DMS79 treated with DMSO at 0.1 percent for 48 hours (cell line): ENCODE data around the gene C10orf105.

Experiments used
- DNase-seq: peaks from one replicate; lab custom pipeline; 2025; lab: John Stamatoyannopoulos, UW

C10orf105 gene

DNA sequence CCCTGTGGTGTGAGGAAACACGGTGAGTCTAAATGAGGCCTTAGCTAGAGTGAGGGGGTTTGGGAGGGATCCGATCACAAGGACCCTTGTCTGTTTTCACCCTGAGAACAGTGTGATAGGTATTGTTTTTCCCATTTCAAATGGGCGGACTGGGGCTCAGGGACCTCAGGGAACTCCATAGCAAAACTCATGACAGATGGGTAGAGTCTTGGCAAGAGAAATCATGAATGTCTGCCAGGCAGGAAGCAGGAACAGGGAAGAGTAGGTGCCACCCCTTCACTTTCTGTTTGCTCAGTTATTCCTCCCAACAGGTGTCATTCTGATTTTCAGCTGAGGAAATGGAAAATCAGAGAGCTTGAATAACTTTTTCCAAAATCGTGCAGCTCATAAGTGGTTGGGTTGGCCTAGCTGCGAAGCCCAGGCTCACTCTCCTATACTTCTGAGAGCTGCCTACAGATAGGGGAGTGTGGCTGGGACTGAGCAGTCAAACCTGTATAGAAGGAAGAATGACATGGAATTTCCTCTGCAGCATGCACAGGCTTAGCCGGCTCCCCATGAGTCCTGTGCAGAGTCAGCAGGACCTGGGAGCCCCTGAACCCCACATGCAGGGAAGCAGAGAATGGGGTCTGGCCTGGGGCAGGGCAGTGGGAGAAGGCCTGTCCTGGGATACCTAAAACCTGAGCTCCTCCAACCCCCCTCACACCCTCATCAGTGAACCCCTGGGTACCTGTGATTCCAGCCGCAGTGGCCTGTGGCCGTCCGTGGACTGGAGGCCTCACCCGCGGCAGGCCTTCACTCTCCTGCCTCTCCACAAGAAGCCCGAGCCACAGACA is 17.6 kb upstream of the C10orf105 start:
- DNase-seq, result no peak

DNA sequence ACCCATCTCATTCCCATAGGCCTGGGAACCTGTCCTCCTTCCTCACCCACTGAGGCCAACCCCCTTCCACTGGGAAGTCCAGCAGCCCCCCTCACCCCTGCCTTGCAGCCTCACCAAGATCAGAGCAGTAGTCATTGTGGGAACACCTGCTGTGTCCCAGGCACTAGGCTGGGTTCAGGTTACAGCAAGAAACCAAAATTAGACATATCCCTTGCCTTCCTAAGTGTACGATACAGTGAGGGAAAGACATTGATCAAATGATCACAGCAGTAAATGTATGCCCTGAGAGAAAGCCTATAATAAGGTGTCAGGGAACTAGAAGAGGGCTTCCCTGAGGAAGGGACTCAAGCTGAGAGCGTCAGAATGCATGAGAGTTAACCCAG is 17.0 kb upstream of the C10orf105 start:
- peak; percentile 1 for DNase-seq

DNA sequence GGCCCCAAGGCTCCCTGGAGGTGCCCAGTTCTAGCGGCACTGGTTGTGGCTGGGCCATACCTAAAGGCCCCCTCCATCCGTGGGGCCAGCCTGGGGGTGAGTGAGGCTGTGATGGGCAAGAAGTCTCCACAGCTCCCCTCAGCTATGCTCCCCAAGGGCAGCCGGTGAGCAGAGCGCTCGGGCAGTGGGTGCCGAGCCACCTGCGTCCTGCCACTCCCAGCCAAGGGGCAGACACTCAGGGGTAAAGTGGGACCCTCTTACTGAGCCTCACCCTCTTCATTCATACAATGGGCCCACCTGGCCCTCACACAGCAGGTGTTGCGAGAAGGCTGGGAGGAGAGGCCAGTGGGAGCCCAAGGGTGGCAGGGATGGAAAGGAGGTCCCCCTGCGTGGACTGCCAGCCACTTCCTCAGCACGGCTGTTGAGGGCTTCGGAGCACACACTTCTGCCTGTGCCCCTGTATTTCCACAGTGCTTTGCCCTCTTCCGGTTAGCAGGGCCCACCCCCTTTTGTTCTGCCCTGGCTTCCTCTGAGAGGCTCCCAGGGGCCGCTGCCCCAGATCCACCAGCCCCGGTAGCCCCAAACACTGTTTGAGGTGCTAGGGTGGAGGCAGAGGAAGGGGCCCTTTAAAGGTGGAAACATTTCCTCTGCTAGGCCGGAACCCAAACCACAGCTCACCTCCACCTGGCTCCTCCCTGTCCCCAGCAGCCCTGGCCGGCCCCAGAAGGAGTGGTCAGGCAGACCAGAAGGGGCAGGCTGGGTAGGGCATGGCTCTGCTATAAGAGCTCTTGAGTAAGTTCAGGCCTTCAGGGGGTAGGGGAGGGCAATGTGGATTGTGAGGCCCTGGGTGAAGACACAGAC is 16.4 kb upstream of the C10orf105 start:
- DNase-seq, result no peak

DNA sequence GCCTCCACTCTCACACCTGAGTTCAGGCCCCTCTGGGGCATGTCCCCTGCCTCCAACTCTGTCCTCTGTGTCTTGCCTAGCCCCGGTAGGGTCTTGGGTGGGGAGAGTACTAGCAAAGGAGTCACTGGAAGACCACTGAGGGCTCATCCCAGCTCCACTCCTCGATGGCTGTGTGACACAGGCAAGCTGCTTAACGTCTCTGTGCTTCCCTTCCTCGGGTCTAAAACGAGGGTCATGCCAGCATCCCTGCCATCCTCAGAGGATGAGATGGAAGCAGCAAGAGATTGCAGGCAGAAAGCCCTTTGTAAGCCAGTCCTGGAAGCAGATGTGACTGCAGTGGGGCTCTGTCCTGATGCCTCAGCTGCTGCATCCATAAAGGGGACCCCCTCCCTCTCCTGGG is 15.2 kb upstream of the C10orf105 start:
- DNase-seq, result no peak

DNA sequence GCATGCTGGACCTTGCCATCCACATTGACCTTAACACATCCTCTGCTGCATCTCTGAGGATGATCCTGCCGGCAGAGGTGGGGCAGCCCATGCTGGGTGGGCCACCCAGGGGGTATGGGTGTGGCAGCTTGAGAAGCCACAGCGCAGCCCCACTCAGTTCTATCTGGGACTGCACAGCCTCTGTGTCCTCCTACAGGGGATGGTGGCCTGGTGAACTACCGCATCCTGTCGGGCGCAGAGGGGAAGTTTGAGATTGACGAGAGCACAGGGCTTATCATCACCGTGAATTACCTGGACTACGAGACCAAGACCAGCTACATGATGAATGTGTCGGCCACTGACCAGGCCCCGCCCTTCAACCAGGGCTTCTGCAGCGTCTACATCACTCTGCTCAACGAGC is 12.2 kb upstream of the C10orf105 start:
- DNase-seq, result no peak

DNA sequence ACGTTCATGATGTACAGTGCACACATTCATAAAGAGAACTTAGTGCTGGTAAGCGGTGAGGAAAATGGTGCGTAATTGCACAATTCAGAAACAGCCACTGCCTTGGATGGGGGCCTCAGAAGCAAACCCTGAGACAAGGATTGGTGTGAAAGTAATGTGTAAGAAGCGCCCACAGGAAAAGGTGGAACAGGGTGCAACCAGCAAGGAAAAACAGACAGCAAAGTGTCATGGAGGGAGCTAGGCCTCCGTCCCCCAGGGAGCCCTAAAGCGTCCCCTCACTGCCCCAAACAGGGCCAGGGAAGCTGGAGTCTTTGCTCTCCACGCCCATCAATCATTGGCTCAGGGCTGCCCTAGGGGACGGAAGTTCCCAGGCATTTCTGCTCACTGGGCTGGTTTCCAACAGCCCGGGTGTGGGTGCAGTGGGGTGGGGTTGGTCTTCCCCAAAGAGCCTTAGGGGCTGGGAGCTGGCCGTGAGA is 9.6 kb upstream of the C10orf105 start:
- no peak for DNase-seq

DNA sequence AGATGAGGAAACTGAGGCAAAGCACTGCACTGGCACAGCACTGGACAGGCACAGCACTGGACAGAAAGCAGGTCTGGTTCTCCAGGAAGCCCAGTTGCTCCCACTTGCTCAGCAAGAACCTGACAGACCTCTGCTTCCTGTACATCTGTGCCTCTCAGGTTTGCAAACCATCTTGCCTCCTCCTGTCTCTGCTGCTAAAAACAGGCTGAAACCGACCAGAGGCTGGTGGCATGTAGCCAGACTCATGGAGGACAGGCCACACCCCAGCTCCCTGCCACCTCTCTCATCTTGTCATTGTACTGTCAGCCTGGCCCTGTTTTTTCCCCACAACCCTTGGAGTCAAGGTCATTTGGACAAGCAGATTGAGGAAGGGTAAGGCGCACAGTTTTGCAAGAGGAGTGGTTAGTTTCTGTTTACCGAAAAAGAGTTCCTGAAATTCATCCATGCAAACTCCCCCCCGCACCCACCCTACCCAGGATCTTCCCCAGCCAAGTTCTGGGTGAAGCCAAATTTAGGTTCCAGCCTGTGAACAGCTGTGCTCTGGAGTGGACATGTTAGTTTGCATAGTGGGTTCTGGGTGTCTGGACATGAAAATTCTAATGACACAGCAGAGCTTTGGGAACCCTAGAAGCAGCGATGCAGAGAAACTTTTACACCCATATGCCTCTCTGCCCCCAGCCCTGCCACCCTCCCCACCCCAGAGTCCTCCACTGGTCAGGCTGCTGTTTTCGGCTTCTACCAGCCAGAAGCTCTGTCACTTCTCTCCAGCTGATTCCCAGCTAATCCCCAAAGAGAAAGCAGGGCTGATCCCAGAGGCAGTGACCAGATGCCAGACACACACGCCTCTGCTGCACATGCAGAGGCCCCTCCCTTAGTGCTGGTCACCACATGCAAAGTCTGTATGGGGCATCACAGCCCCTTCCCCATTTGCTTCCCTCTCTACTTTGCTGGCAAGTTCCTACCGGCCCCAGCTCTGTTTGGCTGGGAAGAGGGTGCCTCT is 8.5 kb upstream of the C10orf105 start:
- peak; percentile 37 for DNase-seq

DNA sequence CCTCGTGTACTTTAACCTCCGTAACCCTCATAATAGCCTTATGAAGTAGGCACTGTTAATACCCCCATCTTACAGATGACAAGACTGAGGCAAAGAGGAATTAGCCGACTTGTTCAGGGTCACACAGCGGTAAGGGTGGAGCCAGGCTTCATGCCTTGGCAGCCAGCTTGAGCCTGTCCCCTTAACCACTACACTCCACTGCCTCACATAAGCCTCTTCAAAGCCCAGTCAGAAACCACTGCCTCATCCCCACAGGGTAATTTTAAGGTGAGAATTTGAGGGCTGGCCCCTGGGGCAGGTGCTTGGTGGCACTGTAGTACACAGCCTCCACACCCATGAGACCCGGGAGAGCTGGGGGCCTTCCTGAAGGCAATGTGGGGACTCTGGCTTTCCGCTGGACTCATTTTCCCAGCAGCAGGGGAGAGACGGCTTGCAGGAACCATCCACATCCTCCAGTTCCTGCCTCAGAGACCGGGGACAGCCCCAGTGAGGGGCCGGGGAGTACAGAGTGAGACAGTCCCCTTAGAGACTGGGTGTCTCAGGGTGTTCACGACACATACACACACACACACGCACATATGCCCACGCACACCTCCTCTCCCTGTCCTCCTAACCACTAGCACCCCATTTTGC is 7.6 kb upstream of the C10orf105 start:
- DNase-seq, result no peak

DNA sequence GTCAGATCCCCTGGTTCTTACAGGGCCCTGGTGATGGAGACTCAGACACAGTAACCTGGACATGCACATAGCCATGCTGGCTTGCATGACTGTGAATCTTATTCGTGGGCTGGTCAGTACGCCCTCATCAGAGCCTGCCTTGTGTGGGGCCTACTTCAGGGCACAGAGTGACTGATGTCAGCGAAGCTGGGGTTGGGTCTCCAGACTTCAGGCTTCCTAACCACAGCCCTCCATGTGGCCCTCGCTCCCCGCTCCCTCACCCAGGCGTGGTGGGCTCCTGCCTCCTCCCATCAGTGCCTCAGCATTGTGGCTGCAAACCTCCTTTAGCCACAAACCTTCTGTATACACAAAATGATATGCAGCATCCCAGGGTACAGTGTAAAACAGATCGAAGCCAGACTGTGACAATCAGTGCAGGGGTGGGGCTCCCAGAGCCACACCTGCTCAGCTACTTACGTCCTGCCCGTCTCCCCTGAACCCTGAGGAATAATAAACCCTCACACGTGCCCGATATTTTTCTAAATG is 7.1 kb upstream of the C10orf105 start:
- DNase-seq, result no peak

DNA sequence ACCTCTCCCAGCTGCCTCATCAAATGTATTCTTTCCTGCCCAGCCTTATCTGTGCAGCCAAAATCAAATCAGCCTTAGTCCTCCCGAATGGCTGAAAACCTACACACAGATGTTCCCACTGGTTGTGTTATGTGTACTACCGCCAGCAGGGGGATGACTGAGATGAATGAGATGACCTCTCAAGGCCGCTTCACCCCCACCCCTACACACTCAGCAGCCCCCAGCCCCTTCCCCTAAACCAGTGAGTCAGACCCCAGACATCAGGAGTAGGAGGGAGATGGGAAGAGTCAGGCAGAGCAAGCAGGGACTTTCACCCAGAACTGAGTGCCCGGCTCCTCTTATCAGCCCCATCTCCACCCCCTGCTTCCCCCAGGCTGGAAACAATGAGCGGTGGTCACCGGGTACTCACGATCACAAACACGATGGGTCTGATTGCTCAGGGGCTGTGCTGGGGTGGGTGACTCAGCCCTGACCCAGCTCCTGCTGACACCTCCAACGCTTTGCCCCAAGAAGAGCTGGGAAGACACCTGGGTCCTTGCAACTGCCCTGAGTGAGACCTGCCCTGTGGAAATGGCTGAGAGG is 6.5 kb upstream of the C10orf105 start:
- no peak for DNase-seq

DNA sequence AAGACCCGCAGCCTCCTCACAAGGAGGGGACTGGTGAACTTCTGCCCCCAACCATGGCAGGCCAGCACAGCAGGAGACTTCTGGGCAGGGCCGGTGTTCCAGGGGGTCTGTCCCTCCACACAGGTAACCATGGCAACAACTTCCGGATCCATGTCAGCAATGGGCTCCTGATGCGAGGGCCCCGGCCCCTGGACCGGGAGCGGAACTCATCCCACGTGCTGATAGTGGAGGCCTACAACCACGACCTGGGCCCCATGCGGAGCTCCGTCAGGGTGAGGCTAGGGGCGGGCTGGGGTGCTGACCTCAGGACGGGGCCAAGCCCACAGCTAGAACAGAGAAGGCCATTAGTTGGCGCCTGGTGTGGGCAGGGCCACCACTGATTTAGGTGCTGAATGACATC is 5.7 kb upstream of the C10orf105 start:
- no peak for DNase-seq

DNA sequence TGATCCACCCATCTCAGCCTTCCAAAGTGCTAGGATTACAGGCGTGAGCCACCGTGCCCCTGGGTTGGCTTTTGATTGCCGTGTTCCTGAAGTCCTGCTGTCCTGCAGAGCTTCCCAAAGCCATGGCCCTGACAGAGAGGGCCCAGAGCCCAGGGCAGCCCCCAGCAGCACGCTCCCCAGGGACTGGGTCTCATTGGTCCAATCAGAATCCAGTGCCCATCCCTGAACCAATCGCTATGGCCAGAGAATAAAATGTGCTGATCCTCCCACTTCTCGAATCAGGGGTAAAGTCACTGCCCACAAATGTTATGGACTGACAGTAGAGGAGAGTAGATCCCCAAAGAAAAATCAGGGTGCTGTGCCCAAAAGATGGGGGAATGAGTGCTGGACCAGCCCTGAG is 5.0 kb upstream of the C10orf105 start:
- DNase-seq, result no peak

DNA sequence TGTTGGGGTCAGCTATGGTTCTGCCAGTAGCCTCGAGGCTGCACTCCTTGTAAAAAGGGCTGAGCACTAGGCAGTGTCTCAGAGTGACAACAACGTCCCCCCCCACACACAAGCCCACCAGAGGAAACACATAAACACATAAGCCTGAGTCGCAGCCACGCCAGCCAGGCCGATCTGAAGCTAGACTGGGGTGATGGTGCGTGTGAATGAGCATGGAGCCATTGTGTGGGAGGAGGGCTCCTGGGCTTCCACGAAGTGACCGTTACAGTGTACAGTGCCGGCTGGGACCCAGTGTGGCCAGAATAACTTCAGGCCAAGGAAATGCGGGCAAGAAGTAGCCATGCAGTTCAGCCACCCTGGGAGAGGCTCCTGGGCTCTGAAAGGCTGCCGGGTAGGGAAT is 3.7 kb upstream of the C10orf105 start:
- no peak for DNase-seq

DNA sequence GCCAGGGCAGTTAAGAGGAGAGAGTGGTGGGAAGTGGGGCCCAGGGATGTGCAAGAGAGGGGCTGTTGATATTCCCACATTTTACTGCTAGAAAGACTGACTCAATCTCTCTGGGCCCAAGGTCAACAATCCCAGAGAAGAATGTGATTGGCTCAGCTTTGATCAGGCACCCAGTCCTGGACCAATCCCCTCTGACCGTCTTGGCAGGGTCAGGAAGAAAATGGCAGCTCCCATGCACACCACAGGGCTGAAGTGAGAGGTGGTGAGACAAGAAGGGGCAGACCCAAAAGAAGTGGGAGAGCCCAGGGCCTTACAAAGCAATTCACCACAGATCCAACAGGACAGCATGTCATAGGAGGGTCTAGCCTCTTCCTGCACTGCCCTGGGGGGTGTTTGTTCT is 3.3 kb upstream of the C10orf105 start:
- no peak for DNase-seq

DNA sequence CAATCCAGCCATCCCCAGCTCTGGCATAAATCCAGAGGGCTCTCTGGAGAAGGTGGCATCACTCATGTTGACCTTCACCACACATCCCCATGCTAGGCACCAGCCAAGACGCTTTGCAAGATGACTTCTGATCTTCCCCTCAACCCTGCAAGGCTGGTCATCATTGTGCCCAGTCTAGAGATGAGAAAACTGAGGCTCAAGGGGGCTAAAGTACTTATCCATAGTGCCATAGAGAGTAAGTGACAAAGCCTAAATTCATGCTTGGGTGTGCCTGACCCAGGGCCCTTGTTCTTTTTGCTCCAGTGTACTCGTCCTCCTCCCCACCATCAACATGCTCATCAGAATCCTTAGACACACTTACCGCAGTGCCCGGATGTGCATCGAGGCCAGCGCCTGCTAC is 1.7 kb upstream of the C10orf105 start:
- DNase-seq, result no peak

DNA sequence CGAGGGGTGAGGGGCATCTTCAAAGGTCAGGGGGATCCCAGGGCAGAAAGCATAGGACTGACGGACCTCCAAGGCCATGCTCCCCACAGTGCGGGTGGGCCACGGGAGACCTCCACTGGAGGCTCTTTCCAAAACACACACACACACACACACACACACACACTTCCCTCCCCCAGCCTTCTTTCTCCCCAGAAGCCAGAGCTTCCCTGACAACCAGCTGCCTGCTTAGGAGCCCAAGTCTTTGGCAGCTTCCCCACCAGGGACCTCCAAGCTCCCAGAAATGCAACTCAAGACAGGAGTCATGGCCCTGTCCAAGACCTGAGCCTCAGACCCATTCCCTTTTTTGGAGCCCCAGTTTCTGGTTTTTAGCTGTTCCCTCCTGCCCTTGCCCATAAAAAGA is 710 bp upstream of the C10orf105 start:
- DNase-seq, result no peak

DNA sequence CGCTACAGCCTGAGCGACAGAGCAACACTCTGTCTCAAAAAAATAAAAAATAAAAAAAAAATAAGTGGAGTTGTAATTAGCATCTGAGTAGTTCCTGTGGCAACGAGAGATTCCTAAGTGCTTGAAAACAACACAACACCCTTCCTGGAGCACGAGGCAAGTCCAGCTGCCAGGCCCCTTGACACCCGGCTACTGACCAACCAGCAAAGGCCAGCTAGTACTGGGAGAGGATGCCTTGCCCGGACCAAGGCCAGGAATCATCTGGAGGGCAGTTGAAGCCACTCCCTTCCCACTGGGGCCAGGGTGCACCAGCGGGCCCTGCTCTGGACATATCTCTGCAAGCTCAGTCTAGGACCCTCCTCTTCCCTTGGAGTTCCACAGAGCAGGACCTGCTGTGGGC is 536 bp downstream of the C10orf105 start:
- no peak for DNase-seq

DNA sequence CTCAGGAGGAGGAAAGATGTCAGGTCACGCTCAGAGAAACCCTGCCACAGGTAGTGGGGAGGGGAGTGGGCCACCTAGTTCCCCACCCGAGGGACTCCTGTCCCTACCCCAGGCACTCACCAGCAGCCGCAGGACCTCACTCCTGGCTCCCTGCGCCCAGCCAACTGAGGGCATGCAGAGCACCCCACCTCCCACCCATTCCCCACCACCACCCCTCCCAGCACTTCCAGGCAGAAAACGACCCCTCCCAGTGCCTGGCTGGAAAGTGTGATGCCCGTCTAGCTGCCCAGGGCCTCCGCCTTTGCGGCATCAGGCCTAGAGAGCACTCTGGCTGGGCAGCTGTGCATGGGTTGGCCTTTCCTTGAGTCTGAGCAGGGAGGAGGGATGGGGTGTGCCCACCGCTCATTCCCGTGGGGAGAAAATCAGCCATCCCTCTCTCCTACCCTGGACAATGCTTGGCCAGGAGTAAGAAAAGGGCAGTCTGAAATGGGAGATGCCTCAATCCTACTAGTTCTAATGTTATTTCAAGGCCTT is 1.3 kb downstream of the C10orf105 start:
- no peak for DNase-seq

DNA sequence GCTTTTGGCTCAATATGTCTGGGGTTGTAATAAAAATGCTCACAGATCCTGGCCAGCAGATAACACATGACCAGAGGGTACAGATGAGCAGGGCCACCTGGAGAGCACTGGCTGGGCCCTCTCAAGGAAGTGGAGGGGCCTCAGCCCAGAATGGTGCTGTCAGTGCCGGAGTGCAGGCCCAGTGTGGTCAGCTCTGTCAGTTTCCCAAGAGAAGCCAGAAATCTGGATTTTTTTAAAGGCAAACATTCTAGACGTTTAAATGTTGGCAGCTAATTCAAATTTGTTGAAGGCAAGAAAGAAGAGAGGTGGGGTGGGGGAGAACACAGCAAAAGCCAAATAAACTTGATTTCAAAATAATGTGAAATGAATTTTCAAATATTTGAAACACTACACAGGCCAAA is 2.0 kb downstream of the C10orf105 start:
- DNase-seq, result no peak

DNA sequence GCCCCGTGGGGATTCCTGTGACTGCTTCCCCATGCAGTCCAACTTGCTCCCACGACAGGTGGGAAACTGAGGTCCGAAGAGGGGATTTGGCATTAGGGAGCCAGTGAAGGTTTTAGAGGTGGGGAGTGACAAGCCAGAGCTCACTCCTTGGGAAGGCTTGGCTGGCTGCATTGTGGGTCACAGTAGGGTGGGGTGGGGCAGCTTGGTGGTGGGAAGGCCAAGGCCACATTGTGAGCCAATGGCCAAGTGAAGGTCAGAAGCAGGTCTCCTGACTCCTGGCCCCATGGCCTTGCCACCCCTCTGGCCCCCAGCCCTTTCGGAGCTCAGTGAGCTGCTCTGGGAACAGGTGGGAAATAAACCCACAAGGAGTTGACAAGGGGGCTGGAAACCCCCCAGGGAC is 2.5 kb downstream of the C10orf105 start:
- no peak for DNase-seq

DNA sequence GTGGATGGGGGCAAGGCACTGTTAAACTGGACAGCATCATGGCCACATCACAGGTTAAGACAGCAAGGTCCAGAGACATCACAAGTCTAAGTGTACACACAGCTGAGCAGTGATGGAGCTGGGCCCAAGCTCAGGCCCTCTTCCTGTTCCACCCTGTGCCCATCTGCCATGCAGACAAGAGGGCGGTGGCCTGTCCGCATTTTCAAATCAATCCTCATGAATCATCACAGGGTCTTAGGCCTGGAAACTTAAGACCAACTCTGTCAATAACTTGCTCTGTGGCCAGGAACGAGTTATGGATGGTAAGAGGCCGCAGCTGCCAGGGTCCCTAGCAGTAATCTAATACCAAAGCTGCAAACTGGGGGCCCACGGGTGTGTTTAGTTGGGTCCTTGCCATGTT is 3.2 kb downstream of the C10orf105 start:
- no peak for DNase-seq
